Measurements from ENCODE around the gene IKZF5. TPM values are rescaled to one million over a fixed set of nuclear protein-coding genes. Genes with fewer than 3 reads are reported as not detected.

The IKZF5 gene
- total RNA-seq, 1 experiment from 2014 or later = 12.5 TPM

DNA sequence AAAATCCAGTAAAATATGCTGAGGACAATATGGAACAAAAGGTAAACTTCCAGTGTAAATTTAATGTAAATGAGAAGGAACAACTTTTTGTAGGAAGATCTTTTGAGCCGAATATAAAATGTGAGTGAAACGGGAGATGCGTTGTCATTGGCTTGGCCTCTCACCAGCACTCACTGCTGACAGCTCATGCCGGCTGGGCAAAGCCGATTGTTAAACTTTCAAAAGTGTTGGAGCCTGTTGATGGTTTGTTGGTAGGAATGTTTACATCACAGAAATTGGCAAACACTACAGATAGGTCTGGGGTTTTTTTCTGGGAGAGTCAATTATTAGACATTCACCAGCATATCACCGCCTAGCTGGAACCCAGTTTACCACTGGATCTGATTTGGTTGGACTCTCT is 22.3 kb downstream of the IKZF5 start:
- 100% methylated on average over 2 of the region's 6 CpGs for WGBS (ENCODE audit: extremely low coverage, insufficient read length, low lambda C conversion rate)
- H3K27ac ChIP-seq (ENCODE audit: insufficient read length, low read depth, low read length) = no peak overlapping the region

More for the DNA sequence above, 22.3 kb downstream of the IKZF5 start:
- no peaks in the 10 kb centered on the region for H3K27me3 Mint-ChIP-seq (ENCODE audit: low read depth)
- H3K4me3 Mint-ChIP-seq = no peak overlapping the region
- H4K20me1 ChIP-seq (ENCODE audit: control insufficient read depth, insufficient read depth, insufficient read length) = no peaks in the 10 kb centered on the region
- H4K91ac ChIP-seq (ENCODE audit: insufficient read length, low read depth, low read length) = no peak overlapping the region
- H3K79me2 ChIP-seq (ENCODE audit: insufficient read depth, low read length) = no peaks in the 10 kb centered on the region
- no peak overlapping the region for H2AK5ac ChIP-seq (ENCODE audit: insufficient read length, low read length)
- H3K27ac Mint-ChIP-seq = no peak overlapping the region
- H3K56ac ChIP-seq (ENCODE audit: insufficient read length, low read depth, low read length) = no peak overlapping the region
- no peaks in the 10 kb centered on the region for H3K23me2 ChIP-seq (ENCODE audit: insufficient read length, low read depth, low read length, poor library complexity, severe bottlenecking)
- no peak overlapping the region for H2BK12ac ChIP-seq (ENCODE audit: insufficient read length, low read depth, low read length)
- H3K9me3 Mint-ChIP-seq = no peaks in the 10 kb centered on the region
- no peak overlapping the region for H2BK15ac ChIP-seq (ENCODE audit: low read depth, low read length)
- no peak overlapping the region for H3K18ac ChIP-seq (ENCODE audit: insufficient read length, low read depth, low read length)
- TF ChIP-seq, protein P1, sequence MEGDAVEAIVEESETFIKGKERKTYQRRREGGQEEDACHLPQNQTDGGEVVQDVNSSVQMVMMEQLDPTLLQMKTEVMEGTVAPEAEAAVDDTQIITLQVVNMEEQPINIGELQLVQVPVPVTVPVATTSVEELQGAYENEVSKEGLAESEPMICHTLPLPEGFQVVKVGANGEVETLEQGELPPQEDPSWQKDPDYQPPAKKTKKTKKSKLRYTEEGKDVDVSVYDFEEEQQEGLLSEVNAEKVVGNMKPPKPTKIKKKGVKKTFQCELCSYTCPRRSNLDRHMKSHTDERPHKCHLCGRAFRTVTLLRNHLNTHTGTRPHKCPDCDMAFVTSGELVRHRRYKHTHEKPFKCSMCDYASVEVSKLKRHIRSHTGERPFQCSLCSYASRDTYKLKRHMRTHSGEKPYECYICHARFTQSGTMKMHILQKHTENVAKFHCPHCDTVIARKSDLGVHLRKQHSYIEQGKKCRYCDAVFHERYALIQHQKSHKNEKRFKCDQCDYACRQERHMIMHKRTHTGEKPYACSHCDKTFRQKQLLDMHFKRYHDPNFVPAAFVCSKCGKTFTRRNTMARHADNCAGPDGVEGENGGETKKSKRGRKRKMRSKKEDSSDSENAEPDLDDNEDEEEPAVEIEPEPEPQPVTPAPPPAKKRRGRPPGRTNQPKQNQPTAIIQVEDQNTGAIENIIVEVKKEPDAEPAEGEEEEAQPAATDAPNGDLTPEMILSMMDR (conservative IDR thresholded peaks at IDR 0.05) = no peak
- no peak overlapping the region for H4K8ac ChIP-seq (replicated peaks; ENCODE audit: insufficient read length, low read depth, low read length)
- no peak overlapping the region for H2BK120ac ChIP-seq (ENCODE audit: low read depth, low read length, poor library complexity, severe bottlenecking)
- H3T11ph ChIP-seq (ENCODE audit: low read length) = no peak overlapping the region
- peaks cover 0 to 17% (median 17%) of the 10 kb centered on the region in 3 experiments; a peak in 4 of 7 replicates for H3K36me3 Mint-ChIP-seq (ENCODE audit: insufficient read depth in 1 of 3, low read depth in 3 of 3)
- H3K4me1 Mint-ChIP-seq = peaks cover 0 to 5% of the 10 kb centered on the region in 2 experiments; a peak in 2 of 4 replicates
- H2BK5ac ChIP-seq (ENCODE audit: insufficient read length, low read length) = no peak overlapping the region
- no peaks in the 10 kb centered on the region for H3K9me3 ChIP-seq (ENCODE audit: control insufficient read depth, low read depth, low read length)
- no peak overlapping the region for H2BK20ac ChIP-seq (ENCODE audit: low read depth, low read length, poor library complexity, severe bottlenecking)
- no peak overlapping the region for H3K14ac ChIP-seq (ENCODE audit: insufficient read depth, low read length)
- H2AFZ ChIP-seq (ENCODE audit: low read length) = no peak overlapping the region
- H3K23ac ChIP-seq (ENCODE audit: insufficient read length, low read depth, low read length) = no peak overlapping the region
- no peaks in the 10 kb centered on the region for H3K27me3 ChIP-seq (ENCODE audit: insufficient read depth, low read length)
- no peaks in the 10 kb centered on the region for H3K79me1 ChIP-seq (ENCODE audit: insufficient read depth, low read depth, low read length, poor library complexity, severe bottlenecking)
- no peak overlapping the region for H4K5ac ChIP-seq (ENCODE audit: insufficient read length, low read depth, low read length)
- no peak for DNase-seq
- no peak overlapping the region for H3K4ac ChIP-seq (ENCODE audit: low read depth, low read length)
- H3K9ac ChIP-seq (ENCODE audit: extremely low read depth, insufficient read length, low read length) = no peak overlapping the region
- no peak overlapping the region for H3K4me2 ChIP-seq (ENCODE audit: insufficient read depth, insufficient read length, low read length)
- H3K4me1 ChIP-seq (ENCODE audit: insufficient read depth, low read length) = no peaks in the 10 kb centered on the region

Data from H9 (cell line).